IPS DF 6.9 (cell line): ENCODE results near the gene FBXO11.

Source experiments
- DNase-seq: peaks from one replicate; pipeline ENCODE4 v3.0.0-alpha.2; 2013; ENCODE audit warnings: low read depth, low spot score
- H3K27ac ChIP-seq: one replicate; pipeline ENCODE4 v1.5.1; 2013; ENCODE audit warnings: low read length, control low read depth
- H3K27me3 ChIP-seq: 2 replicates; pipeline ENCODE4 v1.6.1; 2013; ENCODE audit warnings: mild to moderate bottlenecking, low read length; ENCODE audit not compliant: control insufficient read depth, insufficient read depth
- H3K36me3 ChIP-seq: 2 replicates; pipeline ENCODE4 v1.6.1; 2013; ENCODE audit warnings: low read length; ENCODE audit not compliant: control insufficient read depth, insufficient read depth
- H3K4me1 ChIP-seq: 2 replicates; pipeline ENCODE4 v1.6.1; 2013; ENCODE audit warnings: low read length; ENCODE audit not compliant: control insufficient read depth, insufficient read depth
- H3K4me3 ChIP-seq: 2 replicates; pipeline ENCODE4 v1.5.1; 2013; ENCODE audit warnings: mild to moderate bottlenecking, low read length
- H3K9me3 ChIP-seq: 2 replicates; pipeline ENCODE4 v1.6.1; 2013; ENCODE audit warnings: low read length, inconsistent platforms; ENCODE audit not compliant: control insufficient read depth, insufficient read depth
- WGBS: extraction: QIAGEN DNeasy Blood & Tissue Kit; methylation state at CpG from one replicate; pipeline ENCODE4 v1.1.7; 2013; ENCODE audit warnings: mixed read lengths, missing lambda C conversion rate; ENCODE audit not compliant: insufficient read length, insufficient coverage; 5-methylcytosine and 5-hydroxymethylcytosine counted together

Gene FBXO11

DNA sequence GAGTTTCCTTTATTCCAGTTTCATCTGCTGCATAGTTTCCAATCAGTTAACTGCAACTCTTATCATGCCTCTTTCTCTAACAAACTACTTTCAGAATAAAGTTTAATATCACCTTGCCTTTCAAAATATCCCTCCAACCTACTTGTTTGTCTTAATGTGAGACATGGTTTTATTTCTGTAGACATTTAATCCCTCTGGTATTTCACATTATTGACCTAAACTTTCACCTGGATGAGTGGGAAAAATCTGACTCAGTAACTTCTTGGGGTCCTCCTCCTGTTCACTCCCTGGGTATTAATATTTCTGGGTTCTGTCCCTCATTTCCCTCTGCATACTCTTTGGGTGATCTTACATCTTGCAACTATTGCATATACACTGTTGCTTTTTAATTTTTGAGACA is 95.4 kb downstream of the FBXO11 start:
- Histone ChIP-seq H3K9me3 (no peaks in the 10 kb centered on the region), H3K4me1 (no peaks in the 10 kb centered on the region), H3K4me3 (no peak overlapping the region), H3K36me3 (peaks cover 13% of the 10 kb centered on the region; the same call in 1 of the 2 replicates), H3K27ac (no peak overlapping the region), H3K27me3 (0 out of 2 replicates have a peak, but pooled peaks cover 1% of the 10 kb centered on the region)
- no peak for DNase-seq

DNA sequence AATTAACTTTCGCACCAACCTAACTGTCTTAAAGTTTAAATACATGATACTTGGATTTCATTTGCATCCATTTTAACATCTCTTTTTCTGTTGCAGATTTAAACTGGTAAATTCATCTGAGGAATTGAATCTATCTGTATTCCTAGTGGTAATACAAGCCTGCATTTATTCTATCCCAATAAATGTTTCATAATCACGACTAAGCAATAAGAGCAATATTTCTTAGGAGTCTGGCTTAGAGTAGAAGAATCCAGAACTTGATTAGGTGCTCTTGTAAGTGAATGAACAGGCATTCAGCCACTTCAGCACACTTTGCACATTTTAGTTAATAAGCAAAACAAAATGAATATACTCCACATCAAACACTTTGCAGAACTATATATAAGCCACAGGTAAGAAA is 96.4 kb downstream of the FBXO11 start:
- DNase-seq = no peak
- no peaks in the 10 kb centered on the region for H3K4me1 ChIP-seq
- H3K36me3 ChIP-seq = peaks cover 11% of the 10 kb centered on the region; the same call in 1 of the 2 replicates
- 0 out of 2 replicates have a peak, but pooled peaks cover 1% of the 10 kb centered on the region for H3K27me3 ChIP-seq
- H3K27ac ChIP-seq = no peak overlapping the region
- H3K4me3 ChIP-seq = no peak overlapping the region
- H3K9me3 ChIP-seq = no peaks in the 10 kb centered on the region
- WGBS = 100% methylated on average over 1 of the region's 2 CpGs

DNA sequence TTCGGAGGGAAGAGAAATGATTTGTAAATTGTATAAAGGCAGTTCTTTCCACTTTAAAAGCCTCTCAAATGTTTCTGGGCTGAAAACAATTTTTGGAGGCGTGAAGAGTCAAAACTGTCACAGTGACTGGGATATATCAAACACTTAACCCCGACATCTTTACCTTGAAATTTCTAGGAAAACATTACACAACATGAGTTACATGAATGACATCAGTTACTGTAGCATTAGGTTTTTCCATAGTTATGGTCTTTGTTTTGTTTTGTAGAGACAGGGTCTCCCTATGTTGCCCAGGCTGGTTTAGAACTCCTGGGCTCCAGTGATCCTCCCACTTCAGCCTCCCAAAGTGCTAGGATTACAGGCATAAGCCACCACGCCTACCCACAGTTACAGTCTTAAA is 97.7 kb downstream of the FBXO11 start:
- Histone ChIP-seq H3K4me3 (no peak overlapping the region), H3K4me1 (no peaks in the 10 kb centered on the region), H3K27me3 (0 out of 2 replicates have a peak, but pooled peaks cover 1% of the 10 kb centered on the region), H3K36me3 (peaks cover 15% of the 10 kb centered on the region; the same call in 1 of the 2 replicates), H3K27ac (no peak overlapping the region), H3K9me3 (no peaks in the 10 kb centered on the region)
- WGBS = no CpG with 5 or more reads among the region's 4 CpGs
- DNase-seq = no peak

DNA sequence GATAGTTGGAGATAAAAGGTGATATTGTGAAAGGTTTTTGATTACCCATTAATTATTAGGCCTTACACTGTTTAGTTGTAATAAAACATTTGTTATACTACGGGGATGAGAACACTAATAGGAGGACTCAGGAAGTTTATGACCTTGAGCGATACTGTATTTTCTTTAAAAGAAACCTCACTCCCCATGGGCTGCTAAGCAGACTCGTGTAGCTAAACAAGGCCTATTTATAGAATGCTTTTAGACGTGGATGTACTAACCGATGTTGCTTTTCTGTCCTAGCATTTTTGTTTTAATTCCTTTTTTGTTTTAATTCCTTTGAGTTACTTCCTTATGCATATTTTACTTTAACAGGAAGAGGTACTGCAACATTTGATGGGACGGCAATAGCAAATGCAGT is 100.4 kb downstream of the FBXO11 start:
- Histone ChIP-seq H3K4me1 (no peaks in the 10 kb centered on the region), H3K9me3 (no peaks in the 10 kb centered on the region), H3K27ac (no peak overlapping the region), H3K4me3 (no peak overlapping the region), H3K36me3 (peaks cover 22% of the 10 kb centered on the region; the same call in 1 of the 2 replicates), H3K27me3 (0 out of 2 replicates have a peak, but pooled peaks cover 1% of the 10 kb centered on the region)
- no CpG with 5 or more reads among the region's 6 CpGs for WGBS
- no peak for DNase-seq

DNA sequence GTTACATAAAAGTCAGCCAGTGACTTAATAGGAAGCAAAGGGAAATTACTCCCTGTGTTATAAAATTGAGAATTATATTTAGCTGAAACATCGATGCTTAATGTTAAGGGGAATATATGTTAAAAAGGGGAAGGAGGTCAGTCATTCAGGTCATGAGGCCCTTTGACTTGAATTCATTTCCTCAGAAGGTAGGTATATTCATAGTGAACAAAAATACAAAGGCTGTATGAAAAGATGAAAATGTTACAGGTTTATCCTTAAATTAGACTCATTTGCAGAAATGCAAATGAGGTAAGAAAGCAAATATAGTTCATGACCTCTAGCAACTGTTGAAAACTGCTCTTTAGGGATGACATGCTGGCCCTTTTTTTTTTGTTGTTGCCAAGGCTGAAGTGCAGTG is 102.5 kb downstream of the FBXO11 start:
- Histone ChIP-seq H3K4me3 (no peak overlapping the region), H3K27ac (no peak overlapping the region), H3K9me3 (no peaks in the 10 kb centered on the region), H3K4me1 (no peaks in the 10 kb centered on the region), H3K27me3 (0 out of 2 replicates have a peak, but pooled peaks cover 1% of the 10 kb centered on the region), H3K36me3 (peaks cover 36% of the 10 kb centered on the region; the same call in 1 of the 2 replicates)
- WGBS = no CpG with 5 or more reads among the region's 1 CpG
- DNase-seq = no peak

DNA sequence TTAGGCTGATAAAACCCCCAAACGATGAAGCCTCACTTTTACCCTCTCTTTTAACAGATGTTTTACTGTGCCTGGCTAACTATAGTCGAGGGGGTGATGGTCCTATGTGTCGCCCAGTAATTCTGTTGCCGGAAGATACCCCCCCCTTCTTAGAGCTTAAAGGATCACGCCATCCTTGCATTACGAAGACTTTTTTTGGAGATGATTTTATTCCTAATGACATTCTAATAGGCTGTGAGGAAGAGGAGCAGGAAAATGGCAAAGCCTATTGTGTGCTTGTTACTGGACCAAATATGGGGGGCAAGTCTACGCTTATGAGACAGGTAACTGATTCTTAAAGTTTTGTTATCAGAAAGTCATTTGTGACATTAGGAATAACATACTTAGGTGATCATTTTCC is 102.9 kb downstream of the FBXO11 start:
- H3K36me3 ChIP-seq = peaks cover 39% of the 10 kb centered on the region; the same call in 1 of the 2 replicates

DNA sequence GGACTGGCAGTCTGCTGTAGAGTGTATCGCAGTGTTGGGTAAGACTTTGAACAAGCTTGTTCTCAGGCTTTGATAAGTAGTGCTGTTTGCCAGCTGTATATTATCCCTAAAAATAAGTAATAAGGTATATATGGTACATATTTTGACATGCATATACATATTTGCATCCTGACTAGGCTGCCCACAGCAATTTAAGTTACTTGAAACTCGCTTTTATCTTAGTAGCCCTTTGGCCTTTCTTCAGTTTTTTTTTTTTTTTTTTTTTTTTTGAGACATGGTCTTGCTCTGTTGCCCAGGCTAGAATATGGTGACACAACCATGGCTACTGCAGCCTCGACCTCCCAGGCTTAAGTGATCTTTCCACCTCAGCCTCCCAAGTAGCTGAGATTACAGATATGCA is 105.2 kb downstream of the FBXO11 start:
- Histone ChIP-seq H3K9me3 (no peaks in the 10 kb centered on the region), H3K27me3 (no peaks in the 10 kb centered on the region), H3K27ac (no peak overlapping the region), H3K4me1 (no peaks in the 10 kb centered on the region), H3K4me3 (no peak overlapping the region), H3K36me3 (peaks cover 40% of the 10 kb centered on the region; the same call in 1 of the 2 replicates)
- WGBS = no CpG with 5 or more reads among the region's 3 CpGs
- DNase-seq = no peak

More for the DNA sequence above, 102.9 kb downstream of the FBXO11 start:
- Histone ChIP-seq H3K9me3 (no peaks in the 10 kb centered on the region), H3K27ac (no peak overlapping the region), H3K27me3 (0 out of 2 replicates have a peak, but pooled peaks cover 1% of the 10 kb centered on the region), H3K4me1 (no peaks in the 10 kb centered on the region), H3K4me3 (no peak overlapping the region)
- no peak for DNase-seq
- no CpG with 5 or more reads among the region's 7 CpGs for WGBS

DNA sequence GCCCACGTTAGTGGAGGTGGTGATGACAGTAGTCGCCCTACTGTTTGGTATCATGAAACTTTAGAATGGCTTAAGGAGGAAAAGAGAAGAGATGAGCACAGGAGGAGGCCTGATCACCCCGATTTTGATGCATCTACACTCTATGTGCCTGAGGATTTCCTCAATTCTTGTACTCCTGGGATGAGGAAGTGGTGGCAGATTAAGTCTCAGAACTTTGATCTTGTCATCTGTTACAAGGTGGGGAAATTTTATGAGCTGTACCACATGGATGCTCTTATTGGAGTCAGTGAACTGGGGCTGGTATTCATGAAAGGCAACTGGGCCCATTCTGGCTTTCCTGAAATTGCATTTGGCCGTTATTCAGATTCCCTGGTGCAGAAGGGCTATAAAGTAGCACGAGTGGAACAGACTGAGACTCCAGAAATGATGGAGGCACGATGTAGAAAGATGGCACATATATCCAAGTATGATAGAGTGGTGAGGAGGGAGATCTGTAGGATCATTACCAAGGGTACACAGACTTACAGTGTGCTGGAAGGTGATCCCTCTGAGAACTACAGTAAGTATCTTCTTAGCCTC is 107.2 kb downstream of the FBXO11 start:
- no peak for DNase-seq
- Histone ChIP-seq H3K4me1 (no peaks in the 10 kb centered on the region), H3K27me3 (no peaks in the 10 kb centered on the region), H3K27ac (no peak overlapping the region), H3K4me3 (no peak overlapping the region), H3K36me3 (peaks cover 36% of the 10 kb centered on the region; the same call in 1 of the 2 replicates), H3K9me3 (no peaks in the 10 kb centered on the region)
- WGBS = no CpG with 5 or more reads among the region's 6 CpGs

DNA sequence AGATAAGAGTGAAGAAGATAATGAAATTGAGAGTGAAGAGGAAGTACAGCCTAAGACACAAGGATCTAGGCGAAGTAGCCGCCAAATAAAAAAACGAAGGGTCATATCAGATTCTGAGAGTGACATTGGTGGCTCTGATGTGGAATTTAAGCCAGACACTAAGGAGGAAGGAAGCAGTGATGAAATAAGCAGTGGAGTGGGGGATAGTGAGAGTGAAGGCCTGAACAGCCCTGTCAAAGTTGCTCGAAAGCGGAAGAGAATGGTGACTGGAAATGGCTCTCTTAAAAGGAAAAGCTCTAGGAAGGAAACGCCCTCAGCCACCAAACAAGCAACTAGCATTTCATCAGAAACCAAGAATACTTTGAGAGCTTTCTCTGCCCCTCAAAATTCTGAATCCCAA is 107.7 kb downstream of the FBXO11 start:
- DNase-seq = no peak
- H3K9me3 ChIP-seq = no peaks in the 10 kb centered on the region
- no peak overlapping the region for H3K27ac ChIP-seq
- H3K4me1 ChIP-seq = no peaks in the 10 kb centered on the region
- H3K4me3 ChIP-seq = no peak overlapping the region
- H3K27me3 ChIP-seq = no peaks in the 10 kb centered on the region
- peaks cover 36% of the 10 kb centered on the region; the same call in 1 of the 2 replicates for H3K36me3 ChIP-seq
- WGBS = no CpG with 5 or more reads among the region's 6 CpGs

DNA sequence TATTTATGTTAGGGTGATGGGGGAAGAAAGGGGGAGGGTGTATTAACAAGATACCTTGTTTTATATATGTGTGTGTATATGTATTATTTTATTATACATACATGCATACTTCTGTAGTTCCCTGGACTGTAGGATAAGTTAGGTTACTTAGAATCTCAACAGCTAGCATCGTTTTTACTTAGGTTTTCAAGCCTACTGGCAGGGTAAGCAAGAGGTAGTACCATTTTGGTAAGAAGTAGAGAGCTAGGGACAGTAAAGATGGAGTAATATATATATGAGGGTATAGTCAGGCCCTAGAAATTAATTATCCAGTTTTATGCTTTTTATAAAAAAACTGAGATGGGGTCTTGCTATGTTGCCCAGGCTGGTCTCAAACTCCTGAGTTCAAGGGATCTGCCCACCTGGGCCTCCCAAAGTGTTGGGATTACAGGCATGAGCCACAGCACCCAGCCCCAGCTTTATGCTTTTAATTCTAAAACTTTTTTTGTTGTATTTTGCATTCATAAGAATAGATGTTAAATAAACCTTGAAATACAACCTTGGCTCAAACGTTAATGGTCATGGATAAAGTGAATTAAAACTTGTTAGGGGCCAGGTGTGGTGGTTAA is 110.1 kb downstream of the FBXO11 start:
- Histone ChIP-seq H3K4me3 (no peak overlapping the region), H3K4me1 (no peaks in the 10 kb centered on the region), H3K27ac (no peak overlapping the region), H3K9me3 (no peaks in the 10 kb centered on the region), H3K27me3 (no peaks in the 10 kb centered on the region), H3K36me3 (peaks cover 28% of the 10 kb centered on the region; the same call in 1 of the 2 replicates)
- DNase-seq = no peak
- WGBS = no CpG with 5 or more reads among the region's 2 CpGs
